Keratinocyte (primary cell): ENCODE data around the gene CHRM1.

Experiments used
- EZH2 ChIP-seq: IDR thresholded peaks from one replicate; pipeline ENCODE4 v1.6.1; 2012; ENCODE audit warnings: inconsistent platforms, mild to moderate bottlenecking, low read length, moderate library complexity
- TF ChIP-seq, protein P1 (sequence below), 3 experiments: IDR thresholded peaks in 1 of 3; conservative IDR thresholded peaks in 1 of 3; optimal IDR thresholded peaks in 1 of 3; 2 replicates in 2 of 3; 3 replicates in 1 of 3; pipeline versions ENCODE3 to v1.5.1; 2011; ENCODE audit warnings: low read length in 3 of 3, mild to moderate bottlenecking in 3 of 3, moderate library complexity in 2 of 3, control low read depth in 1 of 3, inconsistent platforms in 1 of 3; ENCODE audit not compliant: insufficient read depth in 2 of 3; ENCODE audit errors: extremely low read depth in 1 of 3

DNA sequence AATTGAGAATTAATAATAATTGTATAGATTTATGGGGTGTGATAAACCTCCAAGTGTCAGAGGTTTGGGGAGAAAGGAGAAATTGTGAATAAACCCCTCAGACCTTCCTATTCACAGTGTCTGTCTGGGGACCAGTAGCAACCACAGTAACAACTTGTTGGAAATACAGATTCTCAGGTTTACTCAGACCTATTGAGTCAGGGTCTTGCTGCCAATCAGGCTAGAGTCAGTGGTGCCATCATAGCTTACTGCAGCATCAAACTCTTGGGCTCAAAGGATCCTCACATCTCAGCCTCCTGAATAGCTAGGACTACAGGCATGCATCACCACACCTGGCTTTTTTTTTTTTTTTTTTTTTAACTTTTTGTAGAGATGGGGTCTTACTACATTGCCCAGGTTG, 23.1 kb downstream of the CHRM1 start:
- TF ChIP-seq, protein P1, sequence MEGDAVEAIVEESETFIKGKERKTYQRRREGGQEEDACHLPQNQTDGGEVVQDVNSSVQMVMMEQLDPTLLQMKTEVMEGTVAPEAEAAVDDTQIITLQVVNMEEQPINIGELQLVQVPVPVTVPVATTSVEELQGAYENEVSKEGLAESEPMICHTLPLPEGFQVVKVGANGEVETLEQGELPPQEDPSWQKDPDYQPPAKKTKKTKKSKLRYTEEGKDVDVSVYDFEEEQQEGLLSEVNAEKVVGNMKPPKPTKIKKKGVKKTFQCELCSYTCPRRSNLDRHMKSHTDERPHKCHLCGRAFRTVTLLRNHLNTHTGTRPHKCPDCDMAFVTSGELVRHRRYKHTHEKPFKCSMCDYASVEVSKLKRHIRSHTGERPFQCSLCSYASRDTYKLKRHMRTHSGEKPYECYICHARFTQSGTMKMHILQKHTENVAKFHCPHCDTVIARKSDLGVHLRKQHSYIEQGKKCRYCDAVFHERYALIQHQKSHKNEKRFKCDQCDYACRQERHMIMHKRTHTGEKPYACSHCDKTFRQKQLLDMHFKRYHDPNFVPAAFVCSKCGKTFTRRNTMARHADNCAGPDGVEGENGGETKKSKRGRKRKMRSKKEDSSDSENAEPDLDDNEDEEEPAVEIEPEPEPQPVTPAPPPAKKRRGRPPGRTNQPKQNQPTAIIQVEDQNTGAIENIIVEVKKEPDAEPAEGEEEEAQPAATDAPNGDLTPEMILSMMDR (optimal IDR thresholded peaks at IDR 0.05 in 1 of 3, IDR thresholded peaks at IDR 0.05 in 1 of 3, conservative IDR thresholded peaks at IDR 0.05 in 1 of 3; ENCODE audit: extremely low read depth in 1 of 3, insufficient read depth in 2 of 3, low read length in 3 of 3), result no peak
- TF ChIP-seq EZH2, result no peak
